H9 (cell line): ENCODE results near the gene CAMTA1. TPM values are rescaled to one million over a fixed set of nuclear protein-coding genes. Genes with fewer than 3 reads are reported as not detected.

ENCODE experiments used
- DNase-seq: peaks from one replicate; pipeline ENCODE4 v3.0.0-alpha.2; 2017
- H2AFZ ChIP-seq: one replicate; pipeline ENCODE4 v1.6.1; 2013; ENCODE audit warnings: mild to moderate bottlenecking, low read length, control low read depth, moderate library complexity
- H2AK5ac ChIP-seq: 2 replicates; pipeline ENCODE4 v1.6.1; 2013; ENCODE audit warnings: low read length, control low read depth, mixed read lengths; ENCODE audit not compliant: insufficient read length
- H2BK120ac ChIP-seq: one replicate; pipeline ENCODE4 v1.6.1; 2013; ENCODE audit warnings: low read depth, mild to moderate bottlenecking, low read length, control low read depth, inconsistent platforms; ENCODE audit not compliant: poor library complexity, severe bottlenecking
- H2BK12ac ChIP-seq: 2 replicates; pipeline ENCODE4 v1.6.1; 2013; ENCODE audit warnings: low read length, control low read depth, mixed read lengths, low read depth; ENCODE audit not compliant: insufficient read length
- H2BK15ac ChIP-seq: 2 replicates; pipeline ENCODE4 v1.6.1; 2013; ENCODE audit warnings: low read depth, low read length, control low read depth
- H2BK20ac ChIP-seq: one replicate; pipeline ENCODE4 v1.6.1; 2013; ENCODE audit warnings: low read depth, mild to moderate bottlenecking, low read length, control low read depth, inconsistent platforms; ENCODE audit not compliant: poor library complexity, severe bottlenecking
- H2BK5ac ChIP-seq: 2 replicates; pipeline ENCODE4 v1.6.1; 2013; ENCODE audit warnings: low read length, control low read depth, mixed read lengths; ENCODE audit not compliant: insufficient read length
- H3K14ac ChIP-seq: 2 replicates; pipeline ENCODE4 v1.6.1; 2013; ENCODE audit warnings: low read length, control low read depth; ENCODE audit not compliant: insufficient read depth
- H3K18ac ChIP-seq: 2 replicates; pipeline ENCODE4 v1.6.1; 2013; ENCODE audit warnings: low read depth, mild to moderate bottlenecking, mixed read lengths, low read length, control low read depth; ENCODE audit not compliant: insufficient read length
- H3K23ac ChIP-seq: 2 replicates; pipeline ENCODE4 v1.6.1; 2013; ENCODE audit warnings: low read length, control low read depth, mixed read lengths, low read depth; ENCODE audit not compliant: insufficient read length
- H3K23me2 ChIP-seq: 2 replicates; pipeline ENCODE4 v1.6.1; 2013; ENCODE audit warnings: low read depth, mild to moderate bottlenecking, mixed read lengths, low read length, control low read depth; ENCODE audit not compliant: insufficient read length, poor library complexity, severe bottlenecking
- H3K27ac ChIP-seq: 2 replicates; pipeline ENCODE4 v1.5.1; 2013; ENCODE audit warnings: low read length, control low read depth, mixed read lengths, low read depth; ENCODE audit not compliant: insufficient read length
- H3K27me3 ChIP-seq: 2 replicates; pipeline ENCODE4 v1.6.1; 2013; ENCODE audit warnings: low read length, control low read depth, inconsistent platforms; ENCODE audit not compliant: insufficient read depth
- H3K4ac ChIP-seq: 2 replicates; pipeline ENCODE4 v1.6.1; 2013; ENCODE audit warnings: low read depth, mild to moderate bottlenecking, control low read depth, inconsistent platforms, low read length, moderate library complexity
- H3K4me1 ChIP-seq: 2 replicates; pipeline ENCODE4 v1.6.1; 2013; ENCODE audit warnings: low read length, control low read depth, inconsistent platforms; ENCODE audit not compliant: insufficient read depth
- H3K4me2 ChIP-seq: 2 replicates; pipeline ENCODE4 v1.6.1; 2013; ENCODE audit warnings: low read length, control low read depth, mixed read lengths; ENCODE audit not compliant: insufficient read length, insufficient read depth
- H3K56ac ChIP-seq: 2 replicates; pipeline ENCODE4 v1.6.1; 2013; ENCODE audit warnings: low read depth, mild to moderate bottlenecking, mixed read lengths, low read length, control low read depth; ENCODE audit not compliant: insufficient read length
- H3K79me1 ChIP-seq: 2 replicates; pipeline ENCODE4 v1.6.1; 2013; ENCODE audit warnings: low read depth, mild to moderate bottlenecking, moderate library complexity, low read length, control low read depth, inconsistent platforms; ENCODE audit not compliant: insufficient read depth, poor library complexity, severe bottlenecking
- H3K79me2 ChIP-seq: 2 replicates; pipeline ENCODE4 v1.6.1; 2013; ENCODE audit warnings: low read length, control low read depth, inconsistent platforms; ENCODE audit not compliant: insufficient read depth
- H3K9ac ChIP-seq: 2 replicates; pipeline ENCODE4 v1.6.1; 2013; ENCODE audit warnings: low read length, control low read depth, mixed read lengths; ENCODE audit not compliant: insufficient read length; ENCODE audit errors: extremely low read depth
- H3K9me3 ChIP-seq: one replicate; pipeline ENCODE4 v1.6.1; 2013; ENCODE audit warnings: low read depth, low read length, inconsistent platforms; ENCODE audit not compliant: control insufficient read depth
- H3T11ph ChIP-seq: one replicate; pipeline ENCODE4 v1.6.1; 2013; ENCODE audit warnings: mild to moderate bottlenecking, low read length, control low read depth, inconsistent platforms
- H4K20me1 ChIP-seq: one replicate; pipeline ENCODE4 v1.6.1; 2013; ENCODE audit not compliant: control insufficient read depth, insufficient read length, insufficient read depth
- H4K5ac ChIP-seq: 2 replicates; pipeline ENCODE4 v1.6.1; 2013; ENCODE audit warnings: low read depth, mild to moderate bottlenecking, mixed read lengths, low read length, control low read depth; ENCODE audit not compliant: insufficient read length
- H4K8ac ChIP-seq: replicated peaks from 2 replicates; pipeline ENCODE4 v1.6.1; 2013; ENCODE audit warnings: low read length, control low read depth, mixed read lengths, low read depth; ENCODE audit not compliant: insufficient read length
- H4K91ac ChIP-seq: 2 replicates; pipeline ENCODE4 v1.6.1; 2013; ENCODE audit warnings: low read depth, mild to moderate bottlenecking, moderate library complexity, mixed read lengths, low read length, control low read depth; ENCODE audit not compliant: insufficient read length
- H3K27ac Mint-ChIP-seq, 3 experiments: 2 replicates in 2 of 3; 3 replicates in 1 of 3; pipeline ENCODE4 v1.8.0; 2020 to 2021; ENCODE audit warnings: mixed read lengths in 3 of 3, mild to moderate bottlenecking in 1 of 3, moderate library complexity in 1 of 3
- H3K27me3 Mint-ChIP-seq: 2 replicates; pipeline ENCODE4 v1.8.0; 2021; ENCODE audit warnings: low read depth, mild to moderate bottlenecking, moderate library complexity, mixed read lengths
- H3K36me3 Mint-ChIP-seq, 3 experiments: 2 replicates in 2 of 3; 3 replicates in 1 of 3; pipeline ENCODE4 v1.8.0; 2020 to 2021; ENCODE audit warnings: low read depth in 3 of 3, mixed read lengths in 3 of 3; ENCODE audit not compliant: insufficient read depth in 1 of 3
- H3K4me1 Mint-ChIP-seq, 2 experiments: 2 replicates each; pipeline ENCODE4 v1.8.0; 2020; ENCODE audit warnings: mixed read lengths in 2 of 2
- H3K4me3 Mint-ChIP-seq, 2 experiments: 2 replicates in 1 of 2; 3 replicates in 1 of 2; pipeline ENCODE4 v1.8.0; 2020 to 2021; ENCODE audit warnings: mild to moderate bottlenecking in 2 of 2, mixed read lengths in 2 of 2, moderate library complexity in 1 of 2
- H3K9me3 Mint-ChIP-seq, 2 experiments: 2 replicates in 1 of 2; 3 replicates in 1 of 2; pipeline ENCODE4 v1.8.0; 2020; ENCODE audit warnings: mild to moderate bottlenecking in 2 of 2, mixed read lengths in 2 of 2, moderate library complexity in 1 of 2
- WGBS: extraction: QIAGEN DNeasy Blood & Tissue Kit; methylation state at CpG from one replicate; pipeline ENCODE4 v1.1.7; 2013; ENCODE audit warnings: missing lambda C conversion rate, low lambda C conversion rate, mixed read lengths; ENCODE audit not compliant: insufficient read length; ENCODE audit errors: extremely low coverage; 5-methylcytosine and 5-hydroxymethylcytosine counted together
- total RNA-seq: library from RNA; stranded (reverse); gene quantifications from 2 replicates; pipeline ENCODE4 v1.2.1, GENCODE V29; 2021
- TF ChIP-seq, protein P1 (sequence below): fragments of 200-600 bp; sonication (generic); conservative IDR thresholded peaks from 3 replicates; pipeline ENCODE4 v1.8.0; 2021; ENCODE audit warnings: antibody characterized with exemption, mild to moderate bottlenecking

Gene CAMTA1
- total RNA-seq, 1 experiment from 2014 or later = 115 TPM

DNA sequence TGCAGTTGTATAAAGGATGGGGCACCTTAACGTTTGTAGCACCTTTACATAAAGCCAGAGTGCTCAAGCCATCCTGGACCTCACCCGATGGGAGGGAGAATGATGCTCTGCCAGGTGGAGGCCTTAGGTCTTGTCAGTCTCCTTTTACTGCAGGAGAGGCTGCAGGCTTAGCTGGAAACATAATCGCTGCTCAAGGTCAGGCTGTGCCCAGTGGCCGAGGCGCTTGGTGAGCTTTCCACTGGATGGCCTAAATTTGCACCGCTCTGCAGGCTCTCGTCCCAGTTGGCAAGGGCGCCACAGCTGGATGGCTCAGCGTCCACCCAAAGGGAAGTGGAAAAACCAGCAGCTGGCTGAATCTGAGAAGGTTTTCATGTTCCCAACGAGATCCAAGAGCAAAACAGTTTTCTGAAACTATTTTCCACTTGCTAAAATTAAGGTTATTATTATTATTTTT, 438.9 kb downstream of the CAMTA1 start:
- no peak overlapping the region for H3K4me3 Mint-ChIP-seq
- Histone ChIP-seq H4K91ac (no peak overlapping the region), H3K79me1 (no peaks in the 10 kb centered on the region), H3K79me2 (no peaks in the 10 kb centered on the region), H4K20me1 (no peaks in the 10 kb centered on the region), H3K4me2 (no peak overlapping the region), H3K27ac (no peak overlapping the region), H4K5ac (no peak overlapping the region), H3K9me3 (no peaks in the 10 kb centered on the region), H2BK20ac (no peak overlapping the region), H3K18ac (no peak overlapping the region), H2BK15ac (no peak overlapping the region), H2BK5ac (no peak overlapping the region), H3K4ac (no peak overlapping the region), H2BK12ac (no peak overlapping the region), H3K27me3 (no peaks in the 10 kb centered on the region), H3T11ph (no peak overlapping the region), H2AK5ac (no peak overlapping the region), H3K4me1 (no peaks in the 10 kb centered on the region), H2BK120ac (no peak overlapping the region), H3K23ac (no peak overlapping the region), H3K9ac (no peak overlapping the region), H3K14ac (no peak overlapping the region), H2AFZ (no peak overlapping the region), H3K23me2 (no peaks in the 10 kb centered on the region), H4K8ac (no peak overlapping the region), H3K56ac (no peak overlapping the region)
- no peaks in the 10 kb centered on the region; a peak in 2 of 7 replicates for H3K36me3 Mint-ChIP-seq
- H3K9me3 Mint-ChIP-seq = no peaks in the 10 kb centered on the region; a peak in 1 of 5 replicates
- no peak overlapping the region for H3K27ac Mint-ChIP-seq
- H3K27me3 Mint-ChIP-seq = no peaks in the 10 kb centered on the region
- TF ChIP-seq, protein P1, sequence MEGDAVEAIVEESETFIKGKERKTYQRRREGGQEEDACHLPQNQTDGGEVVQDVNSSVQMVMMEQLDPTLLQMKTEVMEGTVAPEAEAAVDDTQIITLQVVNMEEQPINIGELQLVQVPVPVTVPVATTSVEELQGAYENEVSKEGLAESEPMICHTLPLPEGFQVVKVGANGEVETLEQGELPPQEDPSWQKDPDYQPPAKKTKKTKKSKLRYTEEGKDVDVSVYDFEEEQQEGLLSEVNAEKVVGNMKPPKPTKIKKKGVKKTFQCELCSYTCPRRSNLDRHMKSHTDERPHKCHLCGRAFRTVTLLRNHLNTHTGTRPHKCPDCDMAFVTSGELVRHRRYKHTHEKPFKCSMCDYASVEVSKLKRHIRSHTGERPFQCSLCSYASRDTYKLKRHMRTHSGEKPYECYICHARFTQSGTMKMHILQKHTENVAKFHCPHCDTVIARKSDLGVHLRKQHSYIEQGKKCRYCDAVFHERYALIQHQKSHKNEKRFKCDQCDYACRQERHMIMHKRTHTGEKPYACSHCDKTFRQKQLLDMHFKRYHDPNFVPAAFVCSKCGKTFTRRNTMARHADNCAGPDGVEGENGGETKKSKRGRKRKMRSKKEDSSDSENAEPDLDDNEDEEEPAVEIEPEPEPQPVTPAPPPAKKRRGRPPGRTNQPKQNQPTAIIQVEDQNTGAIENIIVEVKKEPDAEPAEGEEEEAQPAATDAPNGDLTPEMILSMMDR = no peak
- WGBS = no CpG with 5 or more reads among the region's 10 CpGs
- H3K4me1 Mint-ChIP-seq = peaks cover 2 to 8% of the 10 kb centered on the region in 2 experiments; a peak in 3 of 4 replicates
- no peak for DNase-seq
